CD4-positive, alpha-beta T cell treated with Interleukin-2 at 100 ng/mL for 4 hours (primary cell): Measurements from ENCODE around the gene ST7.

Experiments used
- DNase-seq: peaks from one replicate; pipeline ENCODE4 v3.0.0-alpha.2; 2020; ENCODE audit warnings: low spot score

Gene ST7

DNA sequence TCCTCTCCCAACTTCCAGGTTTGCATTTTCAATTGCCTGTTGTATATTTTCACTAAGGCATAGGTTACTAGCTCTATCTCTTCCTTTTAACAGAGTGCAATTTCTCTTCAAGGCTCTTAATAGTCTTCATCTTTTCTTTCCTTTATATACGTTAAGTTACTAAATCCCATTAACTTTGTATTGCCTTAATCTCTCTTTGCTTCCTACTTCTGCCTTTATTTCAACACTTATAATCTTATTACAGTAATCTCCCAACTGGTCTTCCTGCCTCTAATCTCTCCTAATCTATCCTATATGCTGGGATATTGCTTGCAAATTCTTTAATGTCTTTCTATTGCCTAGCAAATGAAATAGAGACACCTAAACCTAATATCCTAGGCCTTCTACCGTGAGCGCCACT, 26.1 kb downstream of the ST7 start:
- DNase-seq: no peak

DNA sequence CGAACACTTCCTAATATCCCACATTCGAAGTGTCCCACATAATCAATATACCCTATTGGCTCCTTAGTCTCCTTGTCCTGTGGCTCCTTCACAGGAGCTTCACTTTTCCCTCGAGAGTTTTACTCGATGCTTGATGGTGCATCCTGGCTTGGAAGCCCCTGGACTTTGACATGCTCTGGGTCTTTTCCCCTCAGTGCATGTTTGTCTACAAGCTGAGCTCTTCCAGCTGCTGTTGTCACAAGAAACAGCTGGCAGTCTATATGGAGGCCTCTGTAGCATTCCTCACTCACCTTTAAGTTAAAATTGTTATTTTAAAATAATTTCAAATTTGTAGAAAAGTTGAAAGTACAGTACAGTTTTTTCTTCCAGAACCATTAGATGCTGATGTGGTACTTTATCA, 27.1 kb downstream of the ST7 start:
- DNase-seq: no peak

- no peak for DNase-seq
Observed at GRCh38 chr7:116981939-116982338, 28.6 kb downstream of the ST7 start.

- no peak for DNase-seq
Observed at GRCh38 chr7:116984511-116984910, 31.2 kb downstream of the ST7 start.

GRCh38 chr7:116984917-116985316, 31.6 kb downstream of the ST7 start:
- DNase-seq: peak; percentile 56

- no peak for DNase-seq
Observed at GRCh38 chr7:116985575-116985974, 32.3 kb downstream of the ST7 start.

DNA sequence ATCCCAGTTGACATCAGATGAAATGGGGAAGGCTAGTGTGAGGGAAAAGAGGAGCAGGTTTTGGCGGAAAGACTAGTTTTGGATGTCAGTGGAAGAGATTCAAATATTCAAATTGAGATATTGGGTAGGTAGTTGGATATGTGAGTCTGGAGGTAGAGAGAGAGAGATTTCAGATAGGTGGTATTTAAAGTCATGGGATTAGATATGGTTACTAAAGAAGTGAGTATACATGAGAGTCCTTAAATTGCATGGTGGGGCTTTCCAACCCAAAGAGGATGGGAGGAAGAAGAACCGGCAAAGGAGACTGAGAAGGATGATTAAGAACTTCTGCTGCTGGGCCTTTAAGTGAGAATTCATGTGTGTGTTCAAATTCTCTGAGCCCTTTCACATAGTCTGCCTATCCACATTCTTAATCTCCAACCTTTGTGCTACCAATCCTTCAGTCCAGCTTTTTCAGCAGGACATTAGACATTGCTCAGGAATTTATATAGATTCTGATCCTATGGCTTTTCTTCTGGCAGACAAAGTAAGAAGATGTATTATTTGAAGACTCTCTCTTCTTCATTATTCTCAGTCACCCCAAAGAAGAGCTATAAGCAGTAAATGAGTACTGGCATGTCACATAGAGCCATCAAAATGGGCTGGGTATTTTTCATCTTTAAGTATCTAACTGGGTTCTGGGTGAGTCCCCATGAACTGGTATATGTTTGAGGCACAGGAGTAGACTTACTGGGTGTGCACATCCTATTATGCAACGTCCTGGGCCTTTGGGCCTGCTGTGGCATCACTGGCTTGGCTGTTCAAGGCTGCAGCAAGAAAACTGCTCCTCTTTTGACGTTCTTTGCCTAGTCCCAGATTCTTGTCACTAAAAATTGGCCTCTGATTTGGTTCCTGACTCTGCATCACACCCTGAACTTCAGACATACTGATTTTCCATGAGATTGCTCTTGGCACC, 33.6 kb downstream of the ST7 start:
- DNase-seq: no peak

DNA sequence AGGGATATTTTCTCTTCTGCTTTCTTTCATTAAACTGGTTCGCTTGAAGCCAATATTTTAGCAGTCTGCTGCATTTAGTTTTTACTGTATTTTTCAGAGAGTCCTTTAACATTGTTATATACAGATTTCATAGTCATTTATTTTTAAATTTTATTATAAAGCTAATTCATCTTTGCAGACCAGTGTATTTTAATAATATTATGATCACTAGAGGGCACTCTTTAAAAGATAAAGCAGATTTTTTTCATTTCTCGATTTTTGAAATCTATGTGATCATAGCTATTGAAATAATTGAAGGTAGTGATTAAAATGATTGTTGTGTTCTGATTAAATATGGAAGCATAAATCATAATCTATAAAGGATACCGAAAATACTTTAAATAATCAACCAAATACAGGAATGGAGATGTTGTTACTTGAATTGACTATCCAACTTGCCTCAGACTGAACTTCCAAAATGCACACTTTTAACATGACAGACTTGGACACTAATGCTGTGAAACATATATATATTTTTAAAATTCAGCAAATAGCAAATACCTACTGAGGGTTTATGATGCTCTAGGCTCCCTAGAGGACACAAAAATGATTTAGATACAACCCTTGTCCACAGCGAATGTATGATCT, 35.2 kb downstream of the ST7 start:
- DNase-seq: no peak

DNA sequence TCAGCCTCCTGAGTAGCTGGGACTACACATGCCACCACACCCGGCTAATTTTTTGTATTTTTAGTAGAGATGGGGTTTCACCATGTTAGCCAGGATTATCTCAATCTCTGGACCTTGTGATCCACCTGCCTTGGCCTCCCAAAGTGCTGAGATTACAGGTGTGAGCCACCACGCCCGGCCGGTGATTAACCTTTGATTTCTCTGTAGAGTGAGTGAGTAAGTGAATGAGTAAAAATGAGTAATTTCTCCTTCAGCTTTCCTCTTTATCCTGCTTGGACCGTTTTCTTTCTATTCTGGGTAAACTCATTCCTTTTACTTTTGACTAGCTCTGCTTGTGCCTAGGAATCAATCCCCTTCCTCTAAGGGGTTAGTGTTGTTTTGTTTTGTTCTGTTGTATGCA, 36.8 kb downstream of the ST7 start:
- no peak for DNase-seq

GRCh38 chr7:116991233-116991632, 37.9 kb downstream of the ST7 start:
- no peak for DNase-seq

DNA sequence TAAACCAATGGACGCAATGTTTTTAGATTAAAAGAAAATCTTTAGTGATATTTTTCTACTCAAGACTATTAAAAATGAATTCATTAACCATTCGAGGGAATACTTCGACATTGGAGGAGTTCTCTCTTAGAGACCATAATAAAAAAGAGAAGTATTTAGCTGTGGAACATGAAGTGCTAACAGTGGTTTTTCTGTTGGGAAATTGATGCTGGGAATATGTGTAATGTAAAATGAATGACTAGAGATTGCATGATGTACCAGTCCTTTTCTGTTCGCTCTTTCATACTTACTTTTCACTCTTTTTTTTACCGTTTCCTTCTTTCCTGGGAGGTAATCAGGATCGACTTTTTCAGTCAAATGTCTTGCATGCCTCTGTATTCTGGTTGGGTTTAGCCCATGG, 41.3 kb downstream of the ST7 start:
- DNase-seq: no peak

DNA sequence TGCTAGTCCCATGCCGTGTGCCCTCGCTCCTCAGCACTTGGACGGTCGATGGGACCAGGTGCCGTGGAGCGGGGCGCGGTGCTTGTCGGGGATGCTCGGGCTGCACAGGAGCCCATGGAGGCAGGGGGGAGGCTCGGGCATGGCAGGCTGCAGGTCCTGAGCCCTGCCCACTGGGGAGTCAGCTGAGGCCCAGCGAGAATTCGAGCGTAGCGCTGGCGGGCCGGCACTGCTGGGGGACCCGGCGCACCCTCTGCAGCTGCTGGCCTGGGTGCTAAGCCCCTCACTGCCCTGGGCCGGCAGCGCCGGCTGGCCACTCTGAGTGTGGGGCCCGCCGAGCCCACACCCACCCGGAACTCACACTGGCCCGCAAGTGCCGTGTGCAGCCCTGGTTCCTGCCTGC, 44.7 kb downstream of the ST7 start:
- DNase-seq: no peak

DNA sequence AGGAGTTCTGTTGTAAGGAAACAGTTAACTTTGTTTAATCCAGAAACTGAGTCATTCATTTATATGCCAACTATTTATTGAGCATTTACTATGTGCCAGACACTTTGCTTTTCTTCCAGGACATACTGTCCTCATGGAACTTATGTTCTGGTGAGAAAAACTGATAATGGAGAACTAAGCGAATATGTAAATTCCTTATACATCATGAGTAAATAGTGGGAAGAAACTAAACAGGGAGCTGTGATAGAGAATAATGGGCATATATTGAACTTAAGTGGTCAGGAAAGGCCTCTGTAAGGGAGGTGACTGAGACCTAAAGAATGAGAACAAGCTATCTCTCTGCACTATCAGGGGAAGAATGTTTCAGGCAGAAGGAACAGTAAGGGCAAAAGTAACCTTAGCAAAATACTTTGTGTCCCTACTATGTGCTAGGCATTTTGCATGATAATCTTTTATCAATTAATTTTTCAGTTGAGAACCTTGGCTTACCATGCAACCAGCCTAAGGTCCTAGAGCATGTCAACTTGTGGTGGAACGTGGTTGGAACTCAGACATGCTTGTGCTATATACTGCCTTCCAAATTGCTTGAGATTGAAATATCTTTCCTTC, 45.4 kb downstream of the ST7 start:
- DNase-seq: no peak

DNA sequence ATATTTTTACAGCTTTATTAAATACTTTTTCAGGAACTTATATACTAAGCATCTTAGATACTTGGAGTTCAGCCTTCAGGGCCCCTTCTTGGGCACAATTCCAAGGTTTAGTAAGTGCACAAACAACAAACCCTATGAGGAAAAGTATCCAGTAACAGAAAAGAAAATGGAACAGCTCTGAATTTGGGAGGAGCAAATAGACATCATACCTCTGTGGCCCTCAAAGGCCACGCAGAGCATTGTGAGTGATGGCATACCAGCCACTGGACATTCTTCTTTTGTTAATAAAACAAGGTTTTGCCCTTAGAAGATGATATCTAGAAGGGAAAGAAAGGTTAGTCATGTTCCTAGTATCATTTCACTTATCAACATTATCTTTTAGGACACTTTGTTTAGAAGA, 46.0 kb downstream of the ST7 start:
- DNase-seq: no peak

DNA sequence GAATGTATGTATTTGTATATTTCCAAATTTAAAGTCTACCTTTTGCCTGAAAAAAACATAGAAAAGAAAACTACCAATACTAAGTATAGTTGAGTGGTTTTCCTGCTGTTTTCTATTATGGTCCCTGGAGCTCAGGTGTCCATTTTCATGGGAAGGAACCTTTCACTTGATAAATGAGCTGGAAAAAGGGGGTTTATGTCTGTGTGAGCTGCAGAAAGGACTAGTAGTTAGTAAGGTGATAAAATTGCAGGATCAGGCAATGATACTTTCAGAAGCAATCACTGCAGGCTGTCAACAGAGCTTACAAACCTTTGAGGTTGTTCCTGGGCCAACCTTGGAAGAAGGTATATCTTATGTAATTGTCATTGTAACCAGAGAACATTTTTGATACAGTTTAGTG, 48.0 kb downstream of the ST7 start:
- DNase-seq: no peak

- no peak for DNase-seq
Observed at GRCh38 chr7:117004899-117005298, 51.6 kb downstream of the ST7 start.

GRCh38 chr7:117005449-117005848, 52.1 kb downstream of the ST7 start:
- no peak for DNase-seq

DNA sequence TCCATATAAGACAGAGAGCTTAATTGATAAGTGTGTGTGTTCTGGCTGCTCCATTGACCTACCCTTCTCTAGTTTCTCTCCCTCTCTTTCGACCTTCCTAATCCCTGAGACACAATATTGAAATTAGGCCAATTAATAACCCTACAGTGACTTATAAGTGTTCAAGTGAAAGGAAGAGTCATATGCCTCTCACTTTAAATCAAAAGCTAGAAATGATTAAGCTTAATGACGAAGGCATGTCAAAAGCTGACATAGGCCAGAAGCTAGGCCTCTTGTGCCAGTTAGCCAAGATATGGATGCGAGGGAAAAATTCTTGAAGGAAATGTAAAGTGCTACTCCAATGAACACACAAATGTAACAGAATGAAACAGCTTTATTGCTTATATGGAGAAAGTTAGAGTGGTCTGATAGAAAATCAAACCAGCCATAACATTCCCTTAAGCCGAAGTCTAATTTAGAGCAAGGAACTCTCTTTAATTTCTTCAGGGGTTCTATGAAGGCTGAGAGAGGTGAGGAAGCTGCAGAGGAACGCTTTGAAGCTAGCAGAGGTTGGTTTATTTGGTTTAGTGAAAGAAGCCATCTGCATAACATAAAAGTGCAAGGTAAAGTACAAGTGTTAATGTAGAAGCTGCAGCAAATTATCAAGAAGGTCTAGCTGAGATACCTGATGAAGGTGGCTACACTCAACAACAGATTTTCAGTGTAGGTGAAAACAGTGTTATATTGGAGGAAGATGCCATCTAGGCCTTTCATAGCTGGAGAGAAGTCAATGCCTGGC, 53.8 kb downstream of the ST7 start:
- DNase-seq: no peak

- no peak for DNase-seq
Observed at GRCh38 chr7:117008118-117008885, 55.0 kb downstream of the ST7 start.

DNA sequence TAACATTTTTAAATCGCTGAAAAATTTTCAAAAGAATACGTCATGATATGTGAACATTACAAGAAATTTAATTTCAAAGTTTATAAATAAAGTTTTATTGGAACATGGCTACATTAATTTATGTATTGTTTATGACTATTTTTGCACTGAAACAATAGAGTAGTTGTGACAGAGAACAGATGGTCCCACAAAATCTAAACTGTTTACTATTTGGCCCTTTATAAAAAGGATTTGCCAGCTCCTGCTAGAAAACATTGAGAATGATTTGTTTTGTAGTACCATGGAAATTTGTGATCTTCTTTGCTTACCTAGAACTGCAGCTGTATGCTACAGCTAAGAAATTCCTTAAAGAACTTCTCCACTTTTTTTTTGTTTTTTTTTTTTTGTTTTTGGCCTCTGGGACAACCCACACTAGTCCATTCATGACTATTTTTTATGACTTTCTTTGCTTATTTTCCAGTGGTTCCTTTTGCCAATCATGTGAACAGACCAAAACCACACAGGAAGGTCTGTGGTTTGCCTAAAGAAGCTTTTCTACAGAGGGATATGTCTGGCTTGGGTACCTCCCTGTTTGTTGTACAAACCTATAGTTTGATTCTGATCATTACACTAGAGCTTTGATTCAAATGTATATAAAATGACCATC, 55.7 kb downstream of the ST7 start:
- DNase-seq: peak; percentile 44

DNA sequence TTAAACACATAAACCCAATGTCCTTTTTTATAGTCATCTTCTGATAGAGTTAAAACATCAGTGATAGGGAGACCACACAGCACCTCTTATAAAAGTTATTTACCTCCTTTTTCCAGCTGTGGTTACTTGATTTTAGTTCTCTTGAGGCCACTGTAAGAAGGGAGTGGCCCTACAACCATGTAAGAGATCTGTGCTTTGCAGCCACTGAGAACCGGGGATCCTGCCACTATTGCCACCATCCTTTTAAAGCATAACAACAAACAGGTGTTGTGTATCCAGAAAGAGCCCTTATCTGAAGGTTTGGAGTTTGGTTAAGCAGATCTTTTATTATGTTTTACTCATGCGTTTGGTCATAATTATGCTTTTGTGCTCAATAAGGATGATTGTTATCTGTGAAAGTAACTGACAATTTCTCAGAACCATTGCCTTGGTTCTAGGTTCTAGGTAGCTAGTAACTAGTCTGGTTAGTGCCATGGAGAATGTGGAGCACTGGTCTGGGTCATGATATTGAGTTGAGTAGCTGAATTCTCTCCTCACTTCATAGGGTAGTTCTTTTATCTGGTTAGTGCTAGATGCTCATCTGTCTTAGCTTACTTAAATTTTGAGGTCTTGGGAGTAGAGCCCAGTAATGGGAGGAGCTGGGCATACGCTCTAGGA, 56.5 kb downstream of the ST7 start:
- no peak for DNase-seq
